Middle frontal gyrus (tissue), 1 donor: ENCODE results near the gene IGSF9B.

Source experiments
- DNase-seq: peaks from one replicate; pipeline ENCODE4 v3.0.0-alpha.2; 2015; ENCODE audit warnings: low spot score; ENCODE audit errors: extremely low spot score

Gene IGSF9B

DNA sequence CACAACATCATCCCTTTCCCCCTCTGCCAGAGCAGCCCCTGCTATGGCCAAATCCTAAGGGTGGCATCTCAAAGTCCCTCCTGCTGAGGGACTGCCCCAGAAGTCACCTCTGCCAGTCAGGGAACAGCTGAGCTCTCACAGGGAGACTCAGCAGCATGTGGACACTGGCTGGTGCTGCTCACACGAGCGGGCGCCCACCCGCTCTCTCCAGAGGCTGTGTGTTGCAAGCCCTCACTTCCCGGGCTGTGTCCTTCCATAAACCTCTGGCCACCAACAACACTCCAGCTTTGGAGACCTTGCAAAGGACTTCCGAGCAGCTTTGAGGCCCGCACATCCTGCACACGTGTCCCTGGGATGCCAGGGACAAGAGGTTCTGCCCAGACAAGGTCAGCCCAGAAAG is 2.8 kb downstream of the IGSF9B start:
- no peak for DNase-seq

- DNase-seq: no peak
Measured at GRCh38 chr11:133953547-133953946, 3.2 kb downstream of the IGSF9B start.

- no peak for DNase-seq
Measured at GRCh38 chr11:133952199-133953190, 4.3 kb downstream of the IGSF9B start.

DNA sequence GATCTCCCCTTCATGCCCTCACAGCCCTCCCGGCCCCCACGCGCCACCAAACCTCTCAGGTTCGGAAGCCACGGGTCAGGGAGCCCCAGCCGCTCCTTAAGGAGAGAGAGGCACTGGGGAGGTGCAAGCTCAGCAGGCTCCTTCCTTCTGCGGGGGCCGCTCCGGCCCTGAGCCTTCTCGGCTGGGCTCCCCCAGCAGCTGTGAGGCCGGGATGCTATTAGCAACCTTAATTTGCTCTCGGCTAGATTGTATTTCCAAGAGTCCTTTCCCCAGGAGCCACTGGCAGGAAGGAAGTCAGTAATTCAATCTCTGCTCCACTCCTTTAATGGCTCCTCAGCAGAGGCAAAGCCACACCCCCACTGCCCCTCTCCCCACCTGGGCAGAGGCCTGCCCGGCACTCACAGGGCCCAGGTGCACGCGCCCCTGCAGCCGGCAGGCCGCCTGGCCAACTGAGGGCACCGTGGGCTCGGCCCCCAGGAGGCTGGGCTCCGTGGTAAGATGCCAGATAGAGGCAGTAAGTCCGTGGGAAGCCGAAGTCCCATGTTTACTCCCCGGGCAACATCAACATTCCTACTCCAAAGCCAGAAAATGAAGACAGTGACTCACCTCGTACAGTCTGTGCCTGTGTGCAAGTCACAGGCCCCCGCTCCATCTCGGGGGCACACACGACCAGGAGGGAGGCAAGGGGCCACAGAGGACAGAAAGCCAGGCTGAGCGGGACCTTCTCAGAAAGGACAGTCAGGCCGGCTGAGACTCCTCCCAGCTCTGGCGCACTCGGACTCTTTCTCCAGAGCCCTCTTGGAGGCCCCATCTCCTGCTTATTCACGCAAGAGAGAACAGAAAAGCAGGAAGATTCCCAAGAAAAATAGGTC is 5.2 kb downstream of the IGSF9B start:
- DNase-seq: no peak

DNA sequence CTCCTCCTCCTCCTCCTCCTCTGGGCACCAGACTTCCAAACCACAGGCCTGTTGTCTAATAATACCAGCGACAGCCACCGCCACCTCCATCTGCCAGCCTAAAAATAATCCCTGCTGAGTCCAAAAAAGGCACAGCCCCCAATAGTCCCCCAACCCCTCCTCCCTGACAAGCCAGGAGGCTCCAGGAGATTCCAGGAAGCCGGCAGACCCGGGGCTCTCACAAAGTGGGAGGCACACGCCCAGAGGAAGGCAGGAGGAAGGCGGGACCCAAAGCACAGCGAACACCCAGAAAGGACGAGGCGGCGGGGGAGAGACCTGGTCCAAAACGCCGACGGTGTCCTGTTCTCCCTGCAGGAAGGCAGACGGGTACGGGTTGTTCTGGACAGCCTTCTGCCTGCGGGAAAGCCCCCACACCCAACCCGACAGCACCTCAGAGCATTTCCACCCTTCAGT is 5.9 kb downstream of the IGSF9B start:
- DNase-seq: no peak

DNA sequence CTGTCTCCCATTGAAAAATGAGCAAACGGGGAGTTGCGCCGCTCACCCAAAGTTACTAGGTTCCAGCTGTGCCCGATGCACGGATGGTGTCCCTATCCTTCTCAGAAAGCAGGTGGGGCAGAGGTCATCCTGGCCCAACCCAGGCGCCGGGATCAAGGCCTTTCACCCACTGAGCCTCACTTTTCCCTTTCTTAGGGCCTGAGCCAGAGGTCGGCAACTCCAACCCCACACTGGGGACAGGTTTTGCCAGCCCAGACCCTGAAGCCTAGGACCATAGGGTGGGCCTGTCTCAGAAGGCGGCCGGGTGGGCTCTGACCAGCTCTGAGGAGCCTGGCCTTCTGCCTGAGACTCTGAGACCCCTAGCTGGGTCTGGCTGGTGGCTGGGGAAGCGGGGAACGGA is 6.3 kb downstream of the IGSF9B start:
- no peak for DNase-seq

DNA sequence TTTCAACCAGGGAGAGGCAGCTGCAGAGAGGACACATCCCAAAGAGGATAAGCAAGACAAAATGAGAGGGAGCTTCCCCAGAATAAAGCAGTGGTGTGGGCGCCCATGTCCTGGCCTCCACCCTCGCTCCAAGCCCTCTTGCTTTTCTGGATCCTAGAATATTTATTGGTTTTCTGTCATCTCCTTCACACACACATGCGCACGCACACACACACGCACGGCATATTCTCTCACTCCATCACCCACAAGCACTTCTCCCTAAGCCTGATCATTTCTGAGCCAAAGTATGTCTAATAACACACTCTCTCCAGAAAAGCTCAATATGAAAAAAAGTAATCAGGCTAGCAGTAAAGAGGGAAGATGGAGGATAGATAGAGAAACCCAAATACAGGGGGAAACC is 7.6 kb downstream of the IGSF9B start:
- DNase-seq: no peak

GRCh38 chr11:133948711-133949110 is 8.1 kb downstream of the IGSF9B start:
- no peak for DNase-seq

- no peak for DNase-seq
Measured at GRCh38 chr11:133947321-133947756, 9.4 kb downstream of the IGSF9B start.

DNA sequence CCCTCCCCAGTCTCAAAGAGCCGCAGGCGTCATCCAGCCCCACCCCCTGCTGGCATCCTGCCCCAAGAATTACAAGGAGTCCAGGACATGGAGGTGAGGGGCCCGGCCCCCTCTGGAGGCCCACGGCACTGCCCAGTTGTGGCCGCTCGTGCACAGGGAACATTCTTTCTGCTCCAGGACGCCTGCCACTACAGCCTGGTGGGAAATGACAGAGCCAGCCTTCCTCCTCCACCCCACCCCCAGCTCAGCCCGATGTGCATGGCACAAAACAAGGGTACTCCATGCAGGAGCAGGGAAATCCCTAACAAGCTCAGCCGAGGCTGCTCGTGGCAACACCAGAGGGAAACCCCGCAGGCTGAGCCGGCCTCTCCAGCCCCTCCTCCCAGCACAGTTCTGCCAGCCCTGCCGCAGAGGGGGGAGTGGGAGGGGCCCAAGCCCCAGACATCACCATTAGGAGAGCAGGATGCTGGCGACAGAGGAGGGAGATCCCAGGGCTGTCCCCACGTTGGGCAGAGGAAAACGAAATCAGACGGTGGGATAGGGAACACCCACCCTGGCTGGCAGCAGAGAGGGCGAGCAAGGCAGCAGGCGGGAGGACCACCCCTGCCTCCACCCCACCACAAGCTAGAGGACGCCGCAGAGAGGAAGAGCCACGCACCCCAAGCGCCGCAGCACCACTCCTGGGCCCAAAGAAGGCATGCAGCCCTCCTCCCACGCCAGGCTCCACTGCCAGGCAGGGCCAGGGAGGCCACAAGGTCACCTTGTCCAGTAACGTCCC is 10.0 kb downstream of the IGSF9B start:
- DNase-seq: no peak

DNA sequence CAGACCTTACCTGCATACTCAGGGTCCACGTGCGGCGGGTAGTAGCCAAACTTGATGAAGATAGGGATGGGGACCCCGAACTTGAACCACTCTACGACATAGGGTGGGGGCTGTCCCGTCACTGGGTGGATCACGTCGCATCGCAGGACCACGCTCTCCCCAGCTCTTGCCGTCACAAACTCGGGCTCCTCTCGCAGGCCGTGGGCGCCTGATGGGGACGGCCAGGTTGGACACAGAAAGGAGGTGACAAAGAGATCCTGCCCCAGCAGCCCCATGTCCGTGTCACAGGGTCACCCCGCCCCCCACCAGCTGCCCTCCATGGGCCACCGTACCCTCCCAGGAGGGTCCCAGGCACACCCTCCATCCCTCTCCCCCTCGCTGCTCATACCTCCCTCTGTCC is 10.7 kb downstream of the IGSF9B start:
- no peak for DNase-seq

- no peak for DNase-seq
Measured at GRCh38 chr11:133945087-133945974, 11.4 kb downstream of the IGSF9B start.

DNA sequence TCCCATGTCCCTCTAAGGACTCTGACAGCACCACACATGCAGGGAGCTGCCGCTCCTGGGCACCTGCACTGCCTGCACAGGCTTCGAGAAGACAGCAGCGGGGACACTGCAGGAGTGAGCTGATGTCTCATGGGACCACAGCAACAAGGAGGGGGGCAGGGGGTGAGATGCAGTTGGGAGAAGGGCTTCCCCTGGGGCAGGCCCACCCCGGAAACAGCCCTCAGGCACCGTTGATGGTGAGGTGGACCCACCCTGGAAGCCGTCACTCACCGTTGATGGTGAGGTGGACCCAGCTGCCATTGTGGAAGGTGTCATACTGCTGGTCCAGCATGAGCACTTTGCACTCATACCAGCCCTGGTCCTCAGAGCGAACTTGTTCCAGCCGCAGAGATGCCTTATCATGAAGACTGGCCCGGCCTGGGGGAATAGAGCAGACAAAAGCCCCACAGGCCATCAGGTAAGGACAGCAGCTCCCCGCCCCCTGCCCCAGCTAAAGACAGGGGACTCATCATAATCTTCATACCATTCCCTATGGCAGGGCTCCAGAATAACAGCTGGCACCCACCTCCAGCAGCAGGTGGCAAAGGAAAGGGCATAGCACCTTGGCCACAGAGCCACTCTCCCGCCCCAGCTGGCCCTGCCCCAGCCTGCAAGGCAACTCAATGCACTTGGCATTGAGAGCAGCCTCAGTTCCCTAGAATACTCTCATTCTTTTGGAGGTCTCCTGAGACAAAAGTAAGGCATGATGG is 12.6 kb downstream of the IGSF9B start:
- DNase-seq: no peak

DNA sequence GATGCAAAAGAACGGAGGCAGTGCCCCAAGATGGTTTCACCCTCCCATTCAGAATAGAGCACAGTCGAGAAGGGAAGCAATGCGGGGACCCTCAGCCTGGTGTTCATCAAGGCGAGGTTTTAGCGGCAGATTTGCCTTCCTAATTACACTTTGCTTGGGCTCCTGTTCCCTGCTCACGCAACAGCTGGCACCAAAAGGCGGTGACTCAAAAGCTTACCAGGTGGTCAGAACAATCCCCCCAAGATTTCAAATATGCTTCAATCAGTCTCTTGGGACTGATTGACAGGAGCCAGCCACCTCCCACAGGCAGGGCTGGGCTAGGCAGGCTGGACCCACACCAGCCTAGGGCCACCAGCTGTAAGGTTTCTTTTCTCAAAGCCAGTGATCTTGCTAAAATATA is 14.2 kb downstream of the IGSF9B start:
- DNase-seq: no peak

- no peak for DNase-seq
Measured at GRCh38 chr11:133941546-133941945, 15.2 kb downstream of the IGSF9B start.

DNA sequence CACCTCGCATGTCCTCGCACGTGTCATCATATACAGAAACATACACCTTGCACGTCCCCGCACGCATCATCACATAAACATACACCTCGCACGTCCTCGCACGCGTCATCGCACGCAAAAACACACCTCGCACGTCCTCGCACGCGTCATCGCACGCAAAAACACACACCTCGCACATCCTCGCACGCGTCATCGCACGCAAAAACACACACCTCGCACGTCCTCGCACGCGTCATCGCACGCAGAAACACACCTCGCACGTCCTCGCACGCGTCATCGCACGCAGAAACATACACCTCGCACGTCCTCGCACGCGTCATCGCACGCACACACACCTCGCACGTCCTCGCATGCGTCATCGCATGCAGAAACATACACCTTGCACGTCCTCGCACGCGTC is 16.7 kb downstream of the IGSF9B start:
- no peak for DNase-seq

- no peak for DNase-seq
Measured at GRCh38 chr11:133939558-133939957, 17.2 kb downstream of the IGSF9B start.

DNA sequence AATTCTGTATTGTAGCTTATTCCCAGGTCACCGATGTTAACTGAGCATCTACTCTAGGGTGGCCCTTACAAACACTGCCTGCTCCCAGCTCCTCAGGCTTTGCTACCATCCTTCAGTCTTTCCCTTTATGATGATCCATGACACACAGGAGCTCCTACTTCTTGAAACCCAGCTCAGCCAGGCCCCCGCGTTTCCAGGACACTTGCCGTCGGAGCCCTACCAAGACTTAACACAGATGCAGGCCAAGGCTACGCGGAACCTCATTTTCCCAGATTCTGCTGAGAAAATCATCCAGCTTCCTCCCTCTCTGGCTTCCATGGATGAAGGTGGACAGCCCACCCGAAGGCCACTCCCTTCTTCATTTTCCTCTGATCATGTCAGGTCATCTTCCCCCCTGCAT is 18.6 kb downstream of the IGSF9B start:
- DNase-seq: no peak

- DNase-seq: no peak
Measured at GRCh38 chr11:133937468-133937867, 19.3 kb downstream of the IGSF9B start.

GRCh38 chr11:133937015-133937414 is 19.8 kb downstream of the IGSF9B start:
- DNase-seq: no peak
